HCT116 (cell line): ENCODE measurements around the gene APLN. TPM values are rescaled to one million over a fixed set of nuclear protein-coding genes. Genes with fewer than 3 reads are reported as not detected.

Source experiments
- ATAC-seq: fragments of 200-7000 bp; cut with Tn5 transposase; 2 replicates; pipeline ENCODE4 v1.9.1; 2020; ENCODE audit warnings: mild to moderate bottlenecking, moderate library complexity
- BruUV-seq: library from RNA; stranded (reverse); fragments of 400-500 nt; replicated peaks from 2 replicates; lab custom pipeline; 2021; lab: Mats Ljungman, UMichigan
- CTCF ChIA-PET: fragments of 300-600 bp; sonication (Branson Sonifier 250); formaldehyde crosslinking; loops from one replicate; lab custom pipeline; 2021; ENCODE audit warnings: antibody characterized with exemption; lab: Charles Lee
- POLR2A ChIA-PET: fragments of 300-600, 350-600 bp; sonication (Branson Sonifier 250); formaldehyde crosslinking; loops from one replicate; lab custom pipeline; 2021; ENCODE audit warnings: antibody characterized with exemption; lab: Charles Lee
- RAD21 ChIA-PET, 2 experiments: fragments of 300-600 bp; sonication (Branson Sonifier 250); formaldehyde crosslinking; loops; one replicate each; lab custom pipeline; 2023; ENCODE audit warnings: low total read pairs in 2 of 2; ENCODE audit not compliant: uncharacterized antibody in 2 of 2, unreplicated experiment in 2 of 2, low non-redundant PET in 1 of 2; lab: Charles Lee
- DNase-seq: peaks from one replicate; pipeline ENCODE4 v3.0.0-alpha.2; 2010; ENCODE audit warnings: low read depth, low spot score
- H2AFZ ChIP-seq: fragments of 200-600 bp; shearing (Covaris generic), sonication (generic); 2 replicates; pipeline ENCODE4 v1.6.1; 2017; ENCODE audit warnings: low read depth, mixed run types, mixed read lengths, antibody characterized with exemption, low read length; ENCODE audit not compliant: poor library complexity, severe bottlenecking
- H3K27ac ChIP-seq: 2 replicates; pipeline ENCODE4 v1.5.1; 2012; ENCODE audit warnings: low read depth, low read length
- H3K27me3 ChIP-seq: fragments of 200-600 bp; sonication (generic); 2 replicates; pipeline ENCODE4 v1.6.1; 2016; ENCODE audit warnings: mixed run types, low read length, mixed read lengths; ENCODE audit not compliant: insufficient read depth
- H3K36me3 ChIP-seq, 2 experiments: fragments of 200-500 bp in 1 of 2; fragments of 200-600 bp in 1 of 2; sonication (Bioruptor generic) in 1 of 2; sonication (generic) in 1 of 2; 2 replicates each; pipeline versions ENCODE4 v1.5.1 to v1.6.1; 2014 to 2016; ENCODE audit warnings: low read length in 2 of 2, inconsistent platforms in 1 of 2, mixed read lengths in 1 of 2, mixed run types in 1 of 2; ENCODE audit not compliant: insufficient read depth in 2 of 2, control insufficient read depth in 1 of 2
- H3K4me1 ChIP-seq, 2 experiments: fragments of 200-600 bp in 1 of 2; sonication (generic) in 1 of 2; 2 replicates each; pipeline versions ENCODE4 v1.5.1 to v1.6.1; 2012 to 2017; ENCODE audit warnings: low read length in 2 of 2, inconsistent platforms in 1 of 2, mild to moderate bottlenecking in 1 of 2, mixed read lengths in 1 of 2, mixed run types in 1 of 2, moderate library complexity in 1 of 2; ENCODE audit not compliant: insufficient read depth in 2 of 2, control insufficient read depth in 1 of 2
- H3K4me2 ChIP-seq: fragments of 200-600 bp; sonication (generic); 2 replicates; pipeline ENCODE4 v1.6.1; 2017; ENCODE audit warnings: mixed run types, low read length, mixed read lengths
- H3K4me3 ChIP-seq, 2 experiments: fragments of 200-600 bp in 1 of 2; sonication (generic) in 1 of 2; replicated peaks in 1 of 2; 2 replicates each; pipeline ENCODE4 v1.5.1; 2011 to 2016; ENCODE audit warnings: low read length in 2 of 2, control low read depth in 1 of 2, low read depth in 1 of 2, mild to moderate bottlenecking in 1 of 2, mixed read lengths in 1 of 2, mixed run types in 1 of 2
- H3K79me2 ChIP-seq: fragments of 200-600 bp; sonication (generic); 2 replicates; pipeline ENCODE4 v1.6.1; 2017; ENCODE audit warnings: mild to moderate bottlenecking, mixed run types, low read length, moderate library complexity, mixed read lengths; ENCODE audit not compliant: insufficient read depth
- H3K9ac ChIP-seq: fragments of 200-600 bp; sonication (generic); 2 replicates; pipeline ENCODE4 v1.6.1; 2016; ENCODE audit warnings: low read length, mixed read lengths
- H3K9me2 ChIP-seq: fragments of 200-600 bp; sonication (generic), shearing (Covaris generic); 2 replicates; pipeline ENCODE4 v1.6.1; 2017; ENCODE audit warnings: mixed run types, mild to moderate bottlenecking, moderate library complexity; ENCODE audit not compliant: insufficient read depth
- H3K9me3 ChIP-seq, 2 experiments: fragments of 200-500 bp in 1 of 2; fragments of 200-600 bp in 1 of 2; sonication (Bioruptor generic) in 1 of 2; sonication (generic) in 1 of 2; 2 replicates each; pipeline ENCODE4 v1.6.1; 2014 to 2017; ENCODE audit warnings: low read length in 2 of 2, mixed read lengths in 2 of 2, inconsistent platforms in 1 of 2, low read depth in 1 of 2, mild to moderate bottlenecking in 1 of 2, mixed run types in 1 of 2, moderate library complexity in 1 of 2; ENCODE audit not compliant: control insufficient read depth in 1 of 2, insufficient read depth in 1 of 2
- H4K20me1 ChIP-seq: fragments of 200-600 bp; sonication (generic), shearing (Covaris generic); 2 replicates; pipeline ENCODE4 v1.6.1; 2017; ENCODE audit warnings: mixed run types, mild to moderate bottlenecking, moderate library complexity; ENCODE audit not compliant: insufficient read depth
- EGR1 ChIP-seq: IDR thresholded peaks from 2 replicates; pipeline ENCODE4 v1.6.1; 2012; ENCODE audit warnings: low read depth
- EZH2 ChIP-seq: fragments of 200-600 bp; sonication (generic); IDR thresholded peaks from 2 replicates; pipeline ENCODE4 v1.6.1; 2017; ENCODE audit warnings: antibody characterized with exemption, mixed run types
- FOSL1 ChIP-seq: IDR thresholded peaks from 2 replicates; pipeline ENCODE4 v1.6.1; 2012; ENCODE audit warnings: low read depth
- POLR2A ChIP-seq: IDR thresholded peaks from 2 replicates; pipeline ENCODE4 v1.7.0; 2011; ENCODE audit warnings: borderline replicate concordance; ENCODE audit not compliant: insufficient read depth, insufficient read length; ENCODE audit errors: extremely low read depth
- POLR2AphosphoS5 ChIP-seq: IDR thresholded peaks from 2 replicates; pipeline ENCODE4 v1.6.1; 2011; ENCODE audit warnings: mild to moderate bottlenecking, low read depth, low read length, moderate library complexity
- SRF ChIP-seq: IDR thresholded peaks from 2 replicates; pipeline ENCODE4 v1.6.1; 2012; ENCODE audit warnings: low read depth
- YY1 ChIP-seq: IDR thresholded peaks from 2 replicates; pipeline ENCODE4 v1.6.1; 2011; ENCODE audit warnings: low read length, low read depth, moderate library complexity, mild to moderate bottlenecking; ENCODE audit not compliant: insufficient replicate concordance; ENCODE audit errors: extremely low read depth
- ZFX ChIP-seq: fragments of 450-650 bp; IDR thresholded peaks from 2 replicates; pipeline ENCODE4 v1.6.1; 2017
- ZNF274 ChIP-seq: fragments of 200-500 bp; sonication (Bioruptor generic); IDR thresholded peaks from 2 replicates; pipeline ENCODE4 v1.6.1; 2014; ENCODE audit warnings: mild to moderate bottlenecking, low read depth, low read length, inconsistent platforms
- intact Hi-C: fragments of 100-400 bp; cut with micrococcal nuclease; formaldehyde crosslinking; loops from 2 replicates; pipeline ENCODE4 v1.10.0; 2022
- total RNA-seq: library from RNA; stranded (reverse); gene quantifications from one replicate; pipeline ENCODE4 v1.2.1, GENCODE V29; 2021; ENCODE audit not compliant: unreplicated experiment
- TF ChIP-seq, protein P1 (sequence below): IDR thresholded peaks from 2 replicates; pipeline ENCODE4 v1.6.1; 2011; ENCODE audit warnings: mild to moderate bottlenecking, low read length, moderate library complexity; ENCODE audit not compliant: insufficient replicate concordance; ENCODE audit errors: extremely low read depth
- TF ChIP-seq, protein P2 (sequence below), 3 experiments: fragments of 200-600 bp in 1 of 3; sonication (generic) in 1 of 3; IDR thresholded peaks in 2 of 3; conservative IDR thresholded peaks in 1 of 3; 2 replicates each; pipeline ENCODE4 v1.5.1; 2012 to 2017; ENCODE audit warnings: low read depth in 2 of 3, low read length in 2 of 3, antibody characterized with exemption in 1 of 3, borderline replicate concordance in 1 of 3, control low read depth in 1 of 3, mild to moderate bottlenecking in 1 of 3, mixed read lengths in 1 of 3, mixed run types in 1 of 3, moderate library complexity in 1 of 3; ENCODE audit not compliant: insufficient read depth in 1 of 3
- TF ChIP-seq, protein P3 (sequence below): IDR thresholded peaks from 2 replicates; pipeline ENCODE4 v1.6.1; 2012
- TF ChIP-seq, protein P4 (sequence below): IDR thresholded peaks from 2 replicates; pipeline ENCODE4 v1.6.1; 2012

APLN gene
- total RNA-seq, 1 experiment from 2014 or later, result 0.22 TPM

DNA sequence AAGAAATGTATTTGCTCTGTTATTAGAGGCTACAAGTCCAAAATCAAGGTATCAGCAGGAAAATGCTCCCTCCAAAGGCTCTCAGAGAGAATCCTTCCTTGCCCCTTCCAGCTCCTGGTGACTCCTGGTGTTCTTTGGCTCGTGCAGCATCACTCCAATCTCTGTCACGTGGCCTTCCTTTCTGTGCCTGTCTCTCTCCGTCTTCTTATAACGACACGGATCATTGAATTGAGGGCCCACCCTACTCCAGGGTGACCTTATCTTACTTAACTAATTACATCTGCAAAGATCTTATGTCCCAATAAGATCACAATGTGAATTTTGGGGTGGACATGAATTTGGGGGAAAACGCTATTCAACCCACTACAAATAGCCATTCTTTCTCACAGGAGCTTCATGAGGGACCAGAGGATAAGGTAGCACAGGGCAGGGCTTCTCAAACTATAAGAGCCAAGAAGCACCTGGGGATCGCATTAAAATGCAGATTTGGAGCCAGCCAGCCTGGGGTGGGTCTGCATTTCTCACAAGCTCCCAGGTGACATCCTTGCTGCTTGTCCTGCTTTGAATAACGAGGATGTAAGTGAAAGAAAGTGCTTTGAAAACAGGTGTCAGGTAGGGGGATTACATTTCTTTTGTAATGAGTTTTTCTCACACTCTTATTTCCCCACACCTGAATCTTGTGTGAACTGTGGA is 41.9 kb upstream of the APLN start:
- ChIA-PET POLR2A (no interaction called here), CTCF (no interaction called here)

More for the DNA sequence above, 41.9 kb upstream of the APLN start:
- H4K20me1 ChIP-seq, result no peaks in the 10 kb centered on the region
- no peaks in the 10 kb centered on the region for H3K79me2 ChIP-seq
- no peaks in the 10 kb centered on the region for H3K27me3 ChIP-seq
- H3K4me2 ChIP-seq, result no peak overlapping the region
- BruUV-seq, result no TSS peak
- H3K4me3 ChIP-seq, result no peak overlapping the region
- no peak overlapping the region for H2AFZ ChIP-seq
- no peak overlapping the region for H3K27ac ChIP-seq
- DNase-seq (no peak), ATAC-seq (no peak)
- no peaks in the 10 kb centered on the region for H3K9me2 ChIP-seq
- H3K9me3 ChIP-seq, result no peaks in the 10 kb centered on the region
- H3K36me3 ChIP-seq, result no peaks in the 10 kb centered on the region
- intact Hi-C loops, result no loop called here
- RAD21 ChIA-PET, result no interaction called here
- no peak overlapping the region for H3K9ac ChIP-seq
- TF ChIP-seq, protein P1, sequence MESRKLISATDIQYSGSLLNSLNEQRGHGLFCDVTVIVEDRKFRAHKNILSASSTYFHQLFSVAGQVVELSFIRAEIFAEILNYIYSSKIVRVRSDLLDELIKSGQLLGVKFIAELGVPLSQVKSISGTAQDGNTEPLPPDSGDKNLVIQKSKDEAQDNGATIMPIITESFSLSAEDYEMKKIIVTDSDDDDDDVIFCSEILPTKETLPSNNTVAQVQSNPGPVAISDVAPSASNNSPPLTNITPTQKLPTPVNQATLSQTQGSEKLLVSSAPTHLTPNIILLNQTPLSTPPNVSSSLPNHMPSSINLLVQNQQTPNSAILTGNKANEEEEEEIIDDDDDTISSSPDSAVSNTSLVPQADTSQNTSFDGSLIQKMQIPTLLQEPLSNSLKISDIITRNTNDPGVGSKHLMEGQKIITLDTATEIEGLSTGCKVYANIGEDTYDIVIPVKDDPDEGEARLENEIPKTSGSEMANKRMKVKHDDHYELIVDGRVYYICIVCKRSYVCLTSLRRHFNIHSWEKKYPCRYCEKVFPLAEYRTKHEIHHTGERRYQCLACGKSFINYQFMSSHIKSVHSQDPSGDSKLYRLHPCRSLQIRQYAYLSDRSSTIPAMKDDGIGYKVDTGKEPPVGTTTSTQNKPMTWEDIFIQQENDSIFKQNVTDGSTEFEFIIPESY, result no peak
- TF ChIP-seq ZFX (no peak), POLR2AphosphoS5 (no peak), EGR1 (no peak), ZNF274 (no peak), EZH2 (no peak), SRF (no peak), FOSL1 (no peak), POLR2A (no peak), YY1 (no peak)
- TF ChIP-seq, protein P2, sequence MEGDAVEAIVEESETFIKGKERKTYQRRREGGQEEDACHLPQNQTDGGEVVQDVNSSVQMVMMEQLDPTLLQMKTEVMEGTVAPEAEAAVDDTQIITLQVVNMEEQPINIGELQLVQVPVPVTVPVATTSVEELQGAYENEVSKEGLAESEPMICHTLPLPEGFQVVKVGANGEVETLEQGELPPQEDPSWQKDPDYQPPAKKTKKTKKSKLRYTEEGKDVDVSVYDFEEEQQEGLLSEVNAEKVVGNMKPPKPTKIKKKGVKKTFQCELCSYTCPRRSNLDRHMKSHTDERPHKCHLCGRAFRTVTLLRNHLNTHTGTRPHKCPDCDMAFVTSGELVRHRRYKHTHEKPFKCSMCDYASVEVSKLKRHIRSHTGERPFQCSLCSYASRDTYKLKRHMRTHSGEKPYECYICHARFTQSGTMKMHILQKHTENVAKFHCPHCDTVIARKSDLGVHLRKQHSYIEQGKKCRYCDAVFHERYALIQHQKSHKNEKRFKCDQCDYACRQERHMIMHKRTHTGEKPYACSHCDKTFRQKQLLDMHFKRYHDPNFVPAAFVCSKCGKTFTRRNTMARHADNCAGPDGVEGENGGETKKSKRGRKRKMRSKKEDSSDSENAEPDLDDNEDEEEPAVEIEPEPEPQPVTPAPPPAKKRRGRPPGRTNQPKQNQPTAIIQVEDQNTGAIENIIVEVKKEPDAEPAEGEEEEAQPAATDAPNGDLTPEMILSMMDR (IDR thresholded peaks at IDR 0.05 in 2 of 3, conservative IDR thresholded peaks at IDR 0.05 in 1 of 3; ENCODE audit: borderline replicate concordance in 1 of 3, insufficient read depth in 1 of 3, low read depth in 2 of 3, low read length in 2 of 3), result no peak
- TF ChIP-seq, protein P3, sequence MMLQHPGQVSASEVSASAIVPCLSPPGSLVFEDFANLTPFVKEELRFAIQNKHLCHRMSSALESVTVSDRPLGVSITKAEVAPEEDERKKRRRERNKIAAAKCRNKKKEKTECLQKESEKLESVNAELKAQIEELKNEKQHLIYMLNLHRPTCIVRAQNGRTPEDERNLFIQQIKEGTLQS, result no peak
- TF ChIP-seq, protein P4, sequence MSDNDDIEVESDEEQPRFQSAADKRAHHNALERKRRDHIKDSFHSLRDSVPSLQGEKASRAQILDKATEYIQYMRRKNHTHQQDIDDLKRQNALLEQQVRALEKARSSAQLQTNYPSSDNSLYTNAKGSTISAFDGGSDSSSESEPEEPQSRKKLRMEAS, result no peak
- H3K4me1 ChIP-seq, result peaks cover 0 to 6% of the 10 kb centered on the region in 2 experiments; a peak in 1 of 4 replicates
